ENCODE data around the gene EML4.

EML4 gene

GRCh38 chr2:42189235-42189566 lies 20.0 kb downstream of the EML4 start:
- no peak for DNase-seq (ENCODE audit: low read depth)
- no peak overlapping the region for H3K4me3 ChIP-seq (ENCODE audit: control insufficient read depth, low read depth, low read length)
- TF ChIP-seq CTCF (IDR thresholded peaks at IDR 0.05; ENCODE audit: control insufficient read depth, insufficient read depth, low read depth, low read length, missing control alignments) = no peak

- no peak for DNase-seq (ENCODE audit: low read depth)
- no peak for TF ChIP-seq CTCF (IDR thresholded peaks at IDR 0.05; ENCODE audit: control insufficient read depth, insufficient read depth, low read depth, low read length, missing control alignments)
- no peak overlapping the region for H3K4me3 ChIP-seq (ENCODE audit: control insufficient read depth, low read depth, low read length)
Observed at GRCh38 chr2:42190191-42190590, 21.0 kb downstream of the EML4 start.

- TF ChIP-seq CTCF (IDR thresholded peaks at IDR 0.05; ENCODE audit: control insufficient read depth, insufficient read depth, low read depth, low read length, missing control alignments) = no peak
- H3K4me3 ChIP-seq (ENCODE audit: control insufficient read depth, low read depth, low read length) = no peak overlapping the region
- no peak for DNase-seq (ENCODE audit: low read depth)
Observed at GRCh38 chr2:42191285-42192009, 22.3 kb downstream of the EML4 start.

- DNase-seq (ENCODE audit: low read depth) = no peak
- no peak for TF ChIP-seq CTCF (IDR thresholded peaks at IDR 0.05; ENCODE audit: control insufficient read depth, insufficient read depth, low read depth, low read length, missing control alignments)
- no peak overlapping the region for H3K4me3 ChIP-seq (ENCODE audit: control insufficient read depth, low read depth, low read length)
Observed at GRCh38 chr2:42192010-42192373, 22.8 kb downstream of the EML4 start.

- no peak for DNase-seq (ENCODE audit: low read depth)
- no peak overlapping the region for H3K4me3 ChIP-seq (ENCODE audit: control insufficient read depth, low read depth, low read length)
- TF ChIP-seq CTCF (IDR thresholded peaks at IDR 0.05; ENCODE audit: control insufficient read depth, insufficient read depth, low read depth, low read length, missing control alignments) = no peak
Observed at GRCh38 chr2:42192652-42193566, 23.8 kb downstream of the EML4 start.

GRCh38 chr2:42193722-42194187 lies 24.6 kb downstream of the EML4 start:
- TF ChIP-seq CTCF (IDR thresholded peaks at IDR 0.05; ENCODE audit: control insufficient read depth, insufficient read depth, low read depth, low read length, missing control alignments) = no peak
- DNase-seq (ENCODE audit: low read depth) = no peak
- H3K4me3 ChIP-seq (ENCODE audit: control insufficient read depth, low read depth, low read length) = no peak overlapping the region
